GM12878 (cell line): ENCODE data around the gene ITIH1. TPM values are rescaled to one million over a fixed set of nuclear protein-coding genes. Genes with fewer than 3 reads are reported as not detected.

ENCODE experiments used
- ATAC-seq: fragments of 200-7000 bp; cut with Tn5 transposase; 3 replicates; pipeline ENCODE4 v1.9.1; 2020; ENCODE audit warnings: mild to moderate bottlenecking, moderate library complexity
- BruUV-seq: library from RNA; stranded (reverse); fragments of 400-500 nt; replicated peaks from 2 replicates; lab custom pipeline; 2021; lab: Mats Ljungman, UMichigan
- CTCF ChIA-PET: fragments of 300-600 bp; sonication (Branson Sonifier 250); formaldehyde crosslinking; extraction: SDS; loops from one replicate; lab custom pipeline; 2021; ENCODE audit warnings: inconsistent platforms; lab: Yijun Ruan, JAX
- POLR2A ChIA-PET: fragments of 350-600 bp; formaldehyde crosslinking; extraction: SDS; loops from one replicate; lab custom pipeline; 2021; ENCODE audit warnings: inconsistent platforms; lab: Charles Lee
- RAD21 ChIA-PET: fragments of 300-600 bp; sonication (Branson Sonifier 250); formaldehyde crosslinking; loops from one replicate; lab custom pipeline; 2023; ENCODE audit warnings: antibody characterized with exemption; ENCODE audit not compliant: unreplicated experiment; lab: Charles Lee
- SMC1A ChIA-PET: fragments of 300-600 bp; sonication (Branson Sonifier 250); formaldehyde crosslinking; loops from one replicate; lab custom pipeline; 2023; ENCODE audit not compliant: unreplicated experiment, uncharacterized antibody; lab: Charles Lee
- DNase-seq: peaks from one replicate; pipeline ENCODE4 v3.0.0-alpha.2; 2011; ENCODE audit warnings: low read depth, low spot score
- FAIRE-seq: peaks from 3 replicates; lab custom pipeline; 2011; peaks lifted over from hg19 to GRCh38; lab: Jason Lieb, UNC
- H2AFZ ChIP-seq: 2 replicates; pipeline ENCODE4 v1.6.0; 2011; ENCODE audit warnings: low read depth, low read length, control low read depth; ENCODE audit not compliant: control insufficient read depth
- H3K27ac ChIP-seq: 2 replicates; pipeline ENCODE4 v1.5.1; 2011; ENCODE audit warnings: control low read depth; ENCODE audit not compliant: control insufficient read depth, insufficient read depth
- H3K27me3 ChIP-seq, 2 experiments: replicated peaks in 1 of 2; 2 replicates each; pipeline versions ENCODE4 v1.6.0 to v1.6.1; 2011; ENCODE audit warnings: low read length in 1 of 2; ENCODE audit not compliant: control insufficient read depth in 2 of 2, insufficient read depth in 2 of 2
- H3K36me3 ChIP-seq, 2 experiments: 2 replicates each; pipeline ENCODE4 v1.5.1; 2011; ENCODE audit warnings: low read length in 1 of 2; ENCODE audit not compliant: control insufficient read depth in 2 of 2, insufficient read depth in 2 of 2
- H3K4me1 ChIP-seq: 2 replicates; pipeline ENCODE4 v1.6.1; 2011; ENCODE audit warnings: mild to moderate bottlenecking, low read length, moderate library complexity, mixed read lengths; ENCODE audit not compliant: control insufficient read depth, insufficient read depth
- H3K4me2 ChIP-seq: 2 replicates; pipeline ENCODE4 v1.6.0; 2011; ENCODE audit warnings: control low read depth; ENCODE audit not compliant: control insufficient read depth, insufficient read depth
- H3K4me3 ChIP-seq: fragments of 200-600 bp; sonication (generic); 2 replicates; pipeline ENCODE4 v1.5.1; 2016
- H3K79me2 ChIP-seq: 2 replicates; pipeline ENCODE4 v1.6.0; 2011; ENCODE audit warnings: low read length; ENCODE audit not compliant: control insufficient read depth, insufficient read depth
- H3K9ac ChIP-seq: 2 replicates; pipeline ENCODE4 v1.8.0; 2011; ENCODE audit warnings: low read length, control low read depth, mixed read lengths; ENCODE audit not compliant: control insufficient read depth, insufficient read depth
- H3K9me3 ChIP-seq: replicated peaks from 3 replicates; pipeline ENCODE4 v1.5.1; 2011; ENCODE audit warnings: mild to moderate bottlenecking, low read length; ENCODE audit not compliant: control insufficient read depth, insufficient read depth
- H4K20me1 ChIP-seq: 2 replicates; pipeline ENCODE4 v1.6.0; 2011; ENCODE audit not compliant: control insufficient read depth, insufficient read depth
- BCLAF1 ChIP-seq: fragments of 450-650 bp; IDR thresholded peaks from 2 replicates; pipeline ENCODE4 v1.6.1; 2017; ENCODE audit warnings: antibody characterized with exemption, mild to moderate bottlenecking, moderate library complexity
- CTCF ChIP-seq, 3 experiments: IDR thresholded peaks in 2 of 3; conservative IDR thresholded peaks in 1 of 3; 2 replicates each; pipeline ENCODE4 v1.5.1; 2011; ENCODE audit warnings: low read depth in 3 of 3, low read length in 3 of 3, mild to moderate bottlenecking in 3 of 3, control low read depth in 2 of 3, moderate library complexity in 2 of 3, inconsistent platforms in 1 of 3, mixed read lengths in 1 of 3; ENCODE audit not compliant: control insufficient read depth in 2 of 3, insufficient read depth in 1 of 3; ENCODE audit errors: extremely low read depth in 1 of 3
- E2F8 ChIP-seq: fragments of 450-650 bp; IDR thresholded peaks from 2 replicates; pipeline ENCODE4 v1.6.1; 2018; ENCODE audit warnings: mild to moderate bottlenecking, low read depth, moderate library complexity; ENCODE audit not compliant: partially characterized antibody
- MYB ChIP-seq: fragments of 150-350 bp; IDR thresholded peaks from 2 replicates; pipeline ENCODE4 v1.6.1; 2014; ENCODE audit warnings: mild to moderate bottlenecking, low read depth, low read length, borderline replicate concordance
- POLR2AphosphoS2 ChIP-seq: IDR thresholded peaks from 2 replicates; pipeline ENCODE4 v1.6.1; 2011; ENCODE audit warnings: low read depth, mild to moderate bottlenecking, low read length, improper control_type of control experiment, moderate library complexity
- RAD21 ChIP-seq: IDR thresholded peaks from 2 replicates; pipeline ENCODE4 v1.6.1; 2011; ENCODE audit warnings: mild to moderate bottlenecking, low read depth, low read length, moderate library complexity; ENCODE audit not compliant: insufficient read depth
- SMC3 ChIP-seq: IDR thresholded peaks from 2 replicates; pipeline ENCODE4 v1.6.1; 2011; ENCODE audit warnings: low read length, improper control_type of control experiment, borderline replicate concordance
- YY1 ChIP-seq: IDR thresholded peaks from 2 replicates; pipeline ENCODE4 v1.6.1; 2011; ENCODE audit warnings: low read depth, mild to moderate bottlenecking, low read length
- WGBS: methylation state at CpG from one replicate; pipeline ENCODE4 v1.1.6; 2016; ENCODE audit warnings: low lambda C conversion rate; ENCODE audit not compliant: insufficient replicate concordance, insufficient coverage; ENCODE audit errors: missing lambda C conversion rate; 5-methylcytosine and 5-hydroxymethylcytosine counted together
- in situ Hi-C: fragments of 300-500 bp; cut with MboI; formaldehyde crosslinking; loops from 9 replicates; pipeline ENCODE4 v1.14.3; 2018; ENCODE audit warnings: mixed read lengths
- intact Hi-C: fragments of 100-400 bp; cut with micrococcal nuclease; formaldehyde crosslinking; loops from one replicate; pipeline ENCODE4 v1.14.2; 2022; ENCODE audit not compliant: unreplicated experiment
- polyA plus RNA-seq, 11 experiments: library from polyadenylated mRNA; depleted of rRNA in 4 of 11; unstranded in 6 of 11; stranded (reverse) in 5 of 11; fragments of >200 nt; fragmentation: Nextera tagmentation in 4 of 11; fragmentation: Illumina TruSeq in 1 of 11; extraction: Ambion mirVana in 4 of 11; extraction: Trizol in 1 of 11; gene quantifications; 1 replicate in 1 of 11; 2 replicates in 10 of 11; pipeline versions ENCODE4 v1.2.1 to v1.2.3, GENCODE V29; 2011 to 2016; ENCODE audit warnings: inconsistent platforms in 2 of 11, missing spikeins in 2 of 11, low read depth in 1 of 11
- total RNA-seq, 4 experiments: library from RNA; depleted of rRNA in 3 of 4; stranded (reverse); fragments of >200 nt in 3 of 4; fragmentation: Illumina TruSeq in 1 of 4; extraction: Trizol in 1 of 4; gene quantifications; 2 replicates each; pipeline versions ENCODE4 v1.2.1 to v1.2.3, GENCODE V29; 2013 to 2021

Gene ITIH1
- total and polyA plus RNA-seq, 10 of the 15 experiments (the other 5 are each of a cell fraction or from before 2014, with no cell fraction given) = 0.33 to 0.64 (median 0.44) TPM; not detected in 7

GRCh38 chr3:52742418-52743041 is 34.9 kb upstream of the ITIH1 start:
- ChIA-PET SMC1A (interaction anchor here (1.0 to 1.1 kb wide), 4 partner anchors 78 to 329 kb away, joined by 3 to 5 read pairs (median 4); no protein-coding TSS in a partner anchor), POLR2A (interaction anchor here (1.1 kb wide), 1 partner anchor 35 kb away, joined by 4 read pairs; no protein-coding TSS in a partner anchor), CTCF (interaction anchor here (0.7 to 4.4 kb wide), 12 partner anchors 10 to 243 kb away, joined by 3 to 25 read pairs (median 4); no protein-coding TSS in a partner anchor), RAD21 (interaction anchor here (1.0 to 2.3 kb wide), 6 partner anchors 46 to 331 kb away, joined by 3 to 8 read pairs (median 6); no protein-coding TSS in a partner anchor)
- Histone ChIP-seq H3K36me3 (peaks cover 0 to 13% of the 10 kb centered on the region in 2 experiments; a peak in 2 of 4 replicates), H3K9ac (no peak overlapping the region), H3K27me3 (no peaks in the 10 kb centered on the region), H3K4me3 (no peak overlapping the region), H3K4me2 (no peak overlapping the region), H3K9me3 (no peaks in the 10 kb centered on the region), H3K79me2 (no peaks in the 10 kb centered on the region), H3K27ac (no peak overlapping the region), H2AFZ (no peak overlapping the region), H4K20me1 (no peaks in the 10 kb centered on the region), H3K4me1 (no peaks in the 10 kb centered on the region)
- BruUV-seq = no TSS peak
- DNase-seq = peak; percentile 15
- intact Hi-C loops = loop anchor here (1.0 to 5.0 kb wide), 5 partner anchors 57 to 330 kb away; no protein-coding TSS in a partner anchor
- 67% methylated on average over 3 of the region's 3 CpGs for whole genome bisulfite sequencing
- in situ Hi-C loops = no loop called here
- TF ChIP-seq BCLAF1 (no peak), SMC3 (peak; percentile 74; the same call in 1 of the 2 replicates), RAD21 (peak; percentile 91), POLR2AphosphoS2 (no peak), YY1 (no peak), MYB (no peak), E2F8 (no peak), CTCF (IDR thresholded peaks at IDR 0.05 in 2 of 3, conservative IDR thresholded peaks at IDR 0.05 in 1 of 3; ENCODE audit: control insufficient read depth in 2 of 3, extremely low read depth in 1 of 3, insufficient read depth in 1 of 3, low read depth in 3 of 3, low read length in 3 of 3) (peak; percentile 60 to 80 (median 68); a peak in 5 of 6 replicates)
- peak; percentile 83 for ATAC-seq
- no peak for FAIRE-seq
